Right cardiac atrium (tissue), 5 donors: ENCODE data around the gene C1orf94. TPM values are rescaled to one million over a fixed set of nuclear protein-coding genes. Genes with fewer than 3 reads are reported as not detected.

Source experiments
- ATAC-seq, 2 donors: fragments of 200-7000 bp; cut with Tn5 transposase; one replicate each; pipeline versions ENCODE4 v1.8.0 to v1.9.1; 2020; ENCODE audit warnings: moderate library complexity in 2 of 2, mild to moderate bottlenecking in 1 of 2
- DNase-seq, 3 donors: peaks; one replicate each; pipeline ENCODE4 v3.0.0-alpha.2; 2020
- H3K27ac ChIP-seq: one replicate; pipeline ENCODE4 v1.5.1; 2013; ENCODE audit warnings: mild to moderate bottlenecking, low read length, control low read depth, moderate library complexity
- H3K27me3 ChIP-seq: one replicate; pipeline ENCODE4 v1.6.1; 2013; ENCODE audit not compliant: control insufficient read depth, insufficient read depth
- H3K4me1 ChIP-seq: one replicate; pipeline ENCODE4 v1.6.1; 2013; ENCODE audit warnings: low read length; ENCODE audit not compliant: control insufficient read depth, insufficient read depth
- H3K4me3 ChIP-seq: one replicate; pipeline ENCODE4 v1.5.1; 2013; ENCODE audit warnings: low read length, control low read depth
- H3K9me3 ChIP-seq: one replicate; pipeline ENCODE4 v1.6.1; 2013; ENCODE audit warnings: low read length; ENCODE audit not compliant: control insufficient read depth
- WGBS: extraction: QIAGEN DNeasy Blood & Tissue Kit; methylation state at CpG from one replicate; pipeline ENCODE4 v1.1.7; 2013; 5-methylcytosine and 5-hydroxymethylcytosine counted together
- intact Hi-C, 4 donors: fragments of 100-400 bp; cut with DNase I; formaldehyde crosslinking; loops; one replicate each; pipeline versions ENCODE4 v1.11.0 to v1.14.0; 2022 to 2023
- polyA plus RNA-seq: library from polyadenylated mRNA; stranded (reverse); fragments of 200-250 nt; gene quantifications from one replicate; pipeline ENCODE4 v1.2.3, GENCODE V29; 2013
- total RNA-seq, 4 donors: library from RNA; stranded (reverse); fragmentation: NEBNext Ultra II Directional; extraction: Animal tissue kit (Norgen Biotek cat#: 25700); gene quantifications; one replicate each; pipeline ENCODE4 v1.2.1, GENCODE V29; 2021
- donor health status: healthy with polysubstance abuse.
- donor health status: DM: no; HTN: yes; CAD: no.
- donor health status: DM: no; HTN: no; CAD: no.
- donor health status: DM: no; HTN: yes; CAD: no; lungs with severe emphysema.
- donor health status: DM: yes; HTN: yes; CAD: no.

Gene C1orf94
- total and polyA plus RNA-seq, 5 donors = not detected

DNA sequence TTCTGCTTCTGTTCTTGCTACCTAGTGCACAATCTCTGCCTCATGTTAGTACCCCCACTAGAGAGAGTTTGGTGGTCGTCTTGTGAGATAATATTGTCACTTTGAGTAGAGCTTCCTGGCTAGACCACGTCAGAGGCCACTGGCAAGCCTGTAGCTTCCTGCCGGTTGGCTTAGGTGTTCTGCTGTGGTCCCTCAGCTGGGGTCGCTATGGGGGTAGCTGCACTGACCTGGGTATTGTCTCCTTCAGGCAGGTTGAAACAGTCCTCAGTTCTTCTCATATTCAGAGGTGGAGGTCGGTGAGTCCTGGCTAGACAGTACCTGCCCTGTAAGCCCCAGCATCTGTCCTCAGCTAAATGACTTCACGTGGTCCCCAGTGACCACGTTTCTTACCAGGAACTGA, 86.2 kb downstream of the C1orf94 start:
- no peak for ATAC-seq
- intact Hi-C loops = no loop called here

GRCh38 chr1:34263406-34263805, 86.7 kb downstream of the C1orf94 start:
- no peak for DNase-seq
- Histone ChIP-seq H3K27me3 (no peaks in the 10 kb centered on the region), H3K4me1 (no peaks in the 10 kb centered on the region), H3K27ac (no peak overlapping the region), H3K4me3 (no peak overlapping the region), H3K9me3 (no peaks in the 10 kb centered on the region)
- intact Hi-C loops = no loop called here
- ATAC-seq = no peak
- 48% methylated on average over 4 of the region's 4 CpGs for WGBS

More for the DNA sequence above, 86.2 kb downstream of the C1orf94 start:
- no peak overlapping the region for H3K4me3 ChIP-seq
- H3K27me3 ChIP-seq = no peaks in the 10 kb centered on the region
- DNase-seq = no peak
- no peaks in the 10 kb centered on the region for H3K4me1 ChIP-seq
- WGBS = 64% methylated on average over 7 of the region's 7 CpGs
- no peak overlapping the region for H3K27ac ChIP-seq
- H3K9me3 ChIP-seq = no peaks in the 10 kb centered on the region

GRCh38 chr1:34265396-34265795, 88.7 kb downstream of the C1orf94 start:
- Histone ChIP-seq H3K4me3 (no peak overlapping the region), H3K4me1 (no peaks in the 10 kb centered on the region), H3K27ac (no peak overlapping the region), H3K9me3 (no peaks in the 10 kb centered on the region), H3K27me3 (no peaks in the 10 kb centered on the region)
- intact Hi-C loops = no loop called here
- DNase-seq = no peak
- ATAC-seq = no peak
- 70% methylated on average over 3 of the region's 3 CpGs for WGBS

- intact Hi-C loops = no loop called here
- H3K27ac ChIP-seq = no peak overlapping the region
- WGBS = 20% methylated on average over 16 of the region's 16 CpGs
- H3K4me3 ChIP-seq = no peak overlapping the region
- DNase-seq (no peak), ATAC-seq (no peak)
- no peaks in the 10 kb centered on the region for H3K27me3 ChIP-seq
- no peaks in the 10 kb centered on the region for H3K9me3 ChIP-seq
- H3K4me1 ChIP-seq = no peaks in the 10 kb centered on the region
Measured at GRCh38 chr1:34266127-34266951, 89.6 kb downstream of the C1orf94 start.

GRCh38 chr1:34267326-34267725, 90.6 kb downstream of the C1orf94 start:
- WGBS = 77% methylated on average over 5 of the region's 5 CpGs
- H3K27me3 ChIP-seq = no peaks in the 10 kb centered on the region
- no peaks in the 10 kb centered on the region for H3K4me1 ChIP-seq
- intact Hi-C loops = no loop called here
- ATAC-seq = no peak
- DNase-seq = no peak
- H3K9me3 ChIP-seq = no peaks in the 10 kb centered on the region
- H3K27ac ChIP-seq = no peak overlapping the region
- H3K4me3 ChIP-seq = no peak overlapping the region

GRCh38 chr1:34268311-34268954, 91.7 kb downstream of the C1orf94 start:
- intact Hi-C loops = no loop called here
- no peaks in the 10 kb centered on the region for H3K9me3 ChIP-seq
- WGBS = 33% methylated on average over 5 of the region's 5 CpGs

More at GRCh38 chr1:34268311-34268954, 91.7 kb downstream of the C1orf94 start:
- ATAC-seq = no peak
- H3K27me3 ChIP-seq = no peaks in the 10 kb centered on the region
- H3K27ac ChIP-seq = no peak overlapping the region
- no peaks in the 10 kb centered on the region for H3K4me1 ChIP-seq
- no peak for DNase-seq
- no peak overlapping the region for H3K4me3 ChIP-seq

Other genes starting within 250 kb of the C1orf94 start
- under 1 TPM; 0.11 to 0.59 (median 0.32) TPM for gene CSMD2, start 11.7 kb upstream of the C1orf94 start, total RNA-seq
- gene CSMD2, start 11.7 kb upstream of the C1orf94 start, polyA plus RNA-seq = 0.38 TPM